WTC11 (cell line): Measurements from ENCODE around the gene ATP12A. TPM values are rescaled to one million over a fixed set of nuclear protein-coding genes. Genes with fewer than 3 reads are reported as not detected.

ENCODE experiments used
- ATAC-seq: fragments of 200-7000 bp; cut with Tn5 transposase; 2 replicates; pipeline ENCODE4 v1.10.0; 2021; ENCODE audit warnings: mild to moderate bottlenecking, moderate library complexity
- CTCF ChIA-PET: fragments of 300-600 bp; sonication (Branson Sonifier 250); formaldehyde crosslinking; loops from one replicate; lab custom pipeline; 2021; ENCODE audit warnings: antibody characterized with exemption; lab: Charles Lee
- POLR2A ChIA-PET: fragments of 350-600 bp; sonication (Branson Sonifier 250); formaldehyde crosslinking; loops from one replicate; lab custom pipeline; 2021; ENCODE audit warnings: antibody characterized with exemption; lab: Charles Lee
- DNase-seq: peaks from one replicate; pipeline ENCODE4 v3.0.0; 2021; ENCODE audit warnings: low spot score
- H3K27ac Mint-ChIP-seq: 2 replicates; pipeline ENCODE4 v1.8.0; 2021; ENCODE audit warnings: mixed read lengths
- H3K27me3 Mint-ChIP-seq: 2 replicates; pipeline ENCODE4 v1.8.0; 2021; ENCODE audit warnings: low read depth, mild to moderate bottlenecking, moderate library complexity, mixed read lengths
- H3K36me3 Mint-ChIP-seq: 2 replicates; pipeline ENCODE4 v1.8.0; 2021; ENCODE audit warnings: mixed read lengths
- H3K4me1 Mint-ChIP-seq: 2 replicates; pipeline ENCODE4 v1.8.0; 2022; ENCODE audit warnings: mixed read lengths
- H3K4me3 Mint-ChIP-seq: 2 replicates; pipeline ENCODE4 v1.8.0; 2021; ENCODE audit warnings: mild to moderate bottlenecking, moderate library complexity, mixed read lengths
- H3K9me3 Mint-ChIP-seq: 2 replicates; pipeline ENCODE4 v1.8.0; 2021; ENCODE audit warnings: mixed read lengths
- ATF1 ChIP-seq: sonication (generic); formaldehyde crosslinking; IDR thresholded peaks from 2 replicates; pipeline ENCODE4 v1.8.1; 2023; ENCODE audit warnings: mild to moderate bottlenecking, moderate library complexity, missing genetic modification reagents
- E2F4 ChIP-seq: sonication (generic); formaldehyde crosslinking; IDR thresholded peaks from 2 replicates; pipeline ENCODE4 v1.8.1; 2022; ENCODE audit warnings: low read depth, mild to moderate bottlenecking, moderate library complexity, missing genetic modification reagents, borderline replicate concordance
- ERG ChIP-seq: fragments of 250-450 bp; sonication (Bioruptor Pico); IDR thresholded peaks from 2 replicates; pipeline ENCODE4 v1.8.0; 2021; ENCODE audit warnings: mild to moderate bottlenecking
- FOXK1 ChIP-seq: sonication (generic); formaldehyde crosslinking; IDR thresholded peaks from 2 replicates; pipeline ENCODE4 v1.8.0; 2022; ENCODE audit warnings: mild to moderate bottlenecking, moderate library complexity, missing genetic modification reagents
- JUN ChIP-seq: sonication (generic); formaldehyde crosslinking; IDR thresholded peaks from 2 replicates; pipeline ENCODE4 v1.8.0; 2023; ENCODE audit warnings: mild to moderate bottlenecking, missing genetic modification reagents
- KAT7 ChIP-seq: sonication (generic); formaldehyde crosslinking; IDR thresholded peaks from 2 replicates; pipeline ENCODE4 v1.8.1; 2023; ENCODE audit warnings: missing genetic modification reagents, mild to moderate bottlenecking, borderline replicate concordance
- MAX ChIP-seq: sonication (generic); formaldehyde crosslinking; IDR thresholded peaks from 2 replicates; pipeline ENCODE4 v1.8.0; 2022; ENCODE audit warnings: mild to moderate bottlenecking, missing genetic modification reagents
- MXD4 ChIP-seq: fragments of 250-450 bp; sonication (Bioruptor Pico); IDR thresholded peaks from 2 replicates; pipeline ENCODE4 v1.8.0; 2021; ENCODE audit warnings: mild to moderate bottlenecking, moderate library complexity, borderline replicate concordance
- NR3C1 ChIP-seq: sonication (generic); formaldehyde crosslinking; conservative IDR thresholded peaks from 2 replicates; pipeline ENCODE4 v1.8.1; 2023; ENCODE audit warnings: low read depth, mild to moderate bottlenecking, missing genetic modification reagents
- OVOL2 ChIP-seq: fragments of 250-450 bp; sonication (Bioruptor Pico); IDR thresholded peaks from 2 replicates; pipeline ENCODE4 v1.9.0; 2021; ENCODE audit warnings: mild to moderate bottlenecking, borderline replicate concordance
- SMAD3 ChIP-seq: sonication (generic); formaldehyde crosslinking; IDR thresholded peaks from 2 replicates; pipeline ENCODE4 v1.8.0; 2022; ENCODE audit warnings: missing genetic modification reagents, mild to moderate bottlenecking, borderline replicate concordance
- SOX15 ChIP-seq: fragments of 250-450 bp; sonication (Bioruptor Pico); IDR thresholded peaks from 2 replicates; pipeline ENCODE4 v1.9.0; 2021; ENCODE audit warnings: mild to moderate bottlenecking
- TP53 ChIP-seq: sonication (generic); formaldehyde crosslinking; IDR thresholded peaks from 2 replicates; pipeline ENCODE4 v1.8.1; 2023; ENCODE audit warnings: mild to moderate bottlenecking, missing genetic modification reagents
- ZBTB21 ChIP-seq: sonication (generic); formaldehyde crosslinking; IDR thresholded peaks from 2 replicates; pipeline ENCODE4 v1.8.1; 2023; ENCODE audit warnings: mild to moderate bottlenecking, missing genetic modification reagents, borderline replicate concordance
- ZNF138 ChIP-seq: sonication (generic); formaldehyde crosslinking; conservative IDR thresholded peaks from 2 replicates; pipeline ENCODE4 v1.8.1; 2022; ENCODE audit warnings: mild to moderate bottlenecking, moderate library complexity, missing genetic modification reagents
- ZNF232 ChIP-seq: sonication (generic); formaldehyde crosslinking; IDR thresholded peaks from 2 replicates; pipeline ENCODE4 v1.8.0; 2022; ENCODE audit warnings: mild to moderate bottlenecking, missing genetic modification reagents
- ZNF396 ChIP-seq: fragments of 250-450 bp; sonication (Bioruptor Pico); IDR thresholded peaks from 2 replicates; pipeline ENCODE4 v1.8.0; 2021; ENCODE audit warnings: mild to moderate bottlenecking, moderate library complexity, borderline replicate concordance
- ZNF416 ChIP-seq: fragments of 250-450 bp; sonication (Bioruptor Pico); IDR thresholded peaks from 2 replicates; pipeline ENCODE4 v1.9.0; 2021; ENCODE audit warnings: mild to moderate bottlenecking, inconsistent platforms
- ZNF671 ChIP-seq: fragments of 250-450 bp; sonication (Bioruptor Pico); IDR thresholded peaks from 2 replicates; pipeline ENCODE4 v1.8.0; 2021; ENCODE audit warnings: mild to moderate bottlenecking
- total RNA-seq: library from RNA; stranded (reverse); gene quantifications from 3 replicates; pipeline ENCODE4 v1.2.3, GENCODE V29; 2021
- TF ChIP-seq, protein P1 (sequence below): fragments of 200-600 bp; IDR thresholded peaks from 2 replicates; pipeline ENCODE4 v1.8.0; 2022; ENCODE audit warnings: antibody characterized with exemption
- TF ChIP-seq, protein P2 (sequence below): fragments of 250-450 bp; sonication (Bioruptor Pico); IDR thresholded peaks from 2 replicates; pipeline ENCODE4 v2.1.2; 2022; ENCODE audit warnings: mild to moderate bottlenecking, moderate library complexity
- TF ChIP-seq, protein P3 (sequence below): fragments of 250-450 bp; sonication (Bioruptor Pico); IDR thresholded peaks from 2 replicates; pipeline ENCODE4 v1.9.0; 2021; ENCODE audit warnings: mild to moderate bottlenecking

The ATP12A gene
- total RNA-seq, 1 experiment from 2014 or later: 1.4 TPM

GRCh38 chr13:24742294-24742693 lies 62.1 kb downstream of the ATP12A start:
- Mint-ChIP-seq H3K27me3 (peaks cover 47% of the 10 kb centered on the region), H3K4me1 (peaks cover 13% of the 10 kb centered on the region), H3K27ac (no peak overlapping the region)
- ATAC-seq: no peak
- TF ChIP-seq ZNF138 (CRISPR knock-in tag) (no peak), NR3C1 (CRISPR knock-in tag) (no peak), ERG (CRISPR knock-in tag) (no peak), SMAD3 (CRISPR knock-in tag) (no peak), FOXK1 (CRISPR knock-in tag) (no peak), ATF1 (CRISPR knock-in tag) (no peak), TP53 (CRISPR knock-in tag) (no peak), ZNF396 (no peak), ZNF232 (CRISPR knock-in tag) (no peak), SOX15 (CRISPR knock-in tag) (no peak), OVOL2 (CRISPR knock-in tag) (no peak), KAT7 (CRISPR knock-in tag) (no peak), ZBTB21 (no peak), MXD4 (no peak)
- TF ChIP-seq, protein P1, sequence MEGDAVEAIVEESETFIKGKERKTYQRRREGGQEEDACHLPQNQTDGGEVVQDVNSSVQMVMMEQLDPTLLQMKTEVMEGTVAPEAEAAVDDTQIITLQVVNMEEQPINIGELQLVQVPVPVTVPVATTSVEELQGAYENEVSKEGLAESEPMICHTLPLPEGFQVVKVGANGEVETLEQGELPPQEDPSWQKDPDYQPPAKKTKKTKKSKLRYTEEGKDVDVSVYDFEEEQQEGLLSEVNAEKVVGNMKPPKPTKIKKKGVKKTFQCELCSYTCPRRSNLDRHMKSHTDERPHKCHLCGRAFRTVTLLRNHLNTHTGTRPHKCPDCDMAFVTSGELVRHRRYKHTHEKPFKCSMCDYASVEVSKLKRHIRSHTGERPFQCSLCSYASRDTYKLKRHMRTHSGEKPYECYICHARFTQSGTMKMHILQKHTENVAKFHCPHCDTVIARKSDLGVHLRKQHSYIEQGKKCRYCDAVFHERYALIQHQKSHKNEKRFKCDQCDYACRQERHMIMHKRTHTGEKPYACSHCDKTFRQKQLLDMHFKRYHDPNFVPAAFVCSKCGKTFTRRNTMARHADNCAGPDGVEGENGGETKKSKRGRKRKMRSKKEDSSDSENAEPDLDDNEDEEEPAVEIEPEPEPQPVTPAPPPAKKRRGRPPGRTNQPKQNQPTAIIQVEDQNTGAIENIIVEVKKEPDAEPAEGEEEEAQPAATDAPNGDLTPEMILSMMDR: no peak
- TF ChIP-seq, protein P2, sequence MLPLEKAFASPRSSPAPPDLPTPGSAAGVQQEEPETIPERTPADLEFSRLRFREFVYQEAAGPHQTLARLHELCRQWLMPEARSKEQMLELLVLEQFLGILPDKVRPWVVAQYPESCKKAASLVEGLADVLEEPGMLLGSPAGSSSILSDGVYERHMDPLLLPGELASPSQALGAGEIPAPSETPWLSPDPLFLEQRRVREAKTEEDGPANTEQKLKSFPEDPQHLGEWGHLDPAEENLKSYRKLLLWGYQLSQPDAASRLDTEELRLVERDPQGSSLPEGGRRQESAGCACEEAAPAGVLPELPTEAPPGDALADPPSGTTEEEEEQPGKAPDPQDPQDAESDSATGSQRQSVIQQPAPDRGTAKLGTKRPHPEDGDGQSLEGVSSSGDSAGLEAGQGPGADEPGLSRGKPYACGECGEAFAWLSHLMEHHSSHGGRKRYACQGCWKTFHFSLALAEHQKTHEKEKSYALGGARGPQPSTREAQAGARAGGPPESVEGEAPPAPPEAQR (CRISPR knock-in tag): no peak
- TF ChIP-seq, protein P3, sequence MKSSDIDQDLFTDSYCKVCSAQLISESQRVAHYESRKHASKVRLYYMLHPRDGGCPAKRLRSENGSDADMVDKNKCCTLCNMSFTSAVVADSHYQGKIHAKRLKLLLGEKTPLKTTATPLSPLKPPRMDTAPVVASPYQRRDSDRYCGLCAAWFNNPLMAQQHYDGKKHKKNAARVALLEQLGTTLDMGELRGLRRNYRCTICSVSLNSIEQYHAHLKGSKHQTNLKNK (CRISPR knock-in tag): no peak
- TF ChIP-seq, all 79 proteins: peak for 0
- CTCF ChIA-PET: interaction anchor here (0.6 to 4.3 kb wide), 7 partner anchors 26 to 320 kb away, joined by 3 to 20 read pairs (median 5); partner anchors contain the start of gene ATP12A
- Mint-ChIP-seq H3K36me3 (no peaks in the 10 kb centered on the region), H3K9me3 (no peaks in the 10 kb centered on the region), H3K4me3 (no peak overlapping the region)
- POLR2A ChIA-PET: no interaction called here
- peak; percentile 16 for DNase-seq

DNA sequence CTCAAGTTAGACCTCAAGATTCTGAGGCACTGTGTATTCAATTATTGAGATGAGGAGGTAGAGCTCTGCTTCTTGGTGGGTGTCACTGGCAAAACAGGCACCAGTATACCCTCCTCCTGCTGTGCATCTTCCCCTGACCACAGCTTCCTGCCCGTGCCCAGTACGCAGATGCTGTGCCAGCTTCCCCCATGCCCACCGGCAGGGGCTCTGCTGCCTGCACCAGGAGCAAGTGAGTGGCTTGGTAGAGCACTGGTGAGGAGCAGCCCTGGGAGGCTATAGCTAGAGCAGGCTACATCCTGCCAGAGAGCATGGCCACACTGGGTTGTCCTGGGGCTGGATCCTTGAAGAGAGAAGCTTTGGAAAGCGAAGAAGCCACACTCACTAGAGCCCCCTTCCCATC lies 62.8 kb downstream of the ATP12A start:
- no peaks in the 10 kb centered on the region for H3K9me3 Mint-ChIP-seq
- TF ChIP-seq ERG (CRISPR knock-in tag) (no peak), ZNF671 (no peak)
- ATAC-seq (no peak), DNase-seq (no peak)
- CTCF ChIA-PET: interaction anchor here (0.8 to 4.3 kb wide), 6 partner anchors 27 to 252 kb away, joined by 3 to 20 read pairs (median 6); partner anchors contain the start of gene ATP12A
- no peaks in the 10 kb centered on the region for H3K36me3 Mint-ChIP-seq
- POLR2A ChIA-PET: no interaction called here
- H3K27me3 Mint-ChIP-seq: peaks cover 54% of the 10 kb centered on the region
- H3K4me1 Mint-ChIP-seq: peaks cover 15% of the 10 kb centered on the region
- H3K4me3 Mint-ChIP-seq: no peak overlapping the region
- H3K27ac Mint-ChIP-seq: no peak overlapping the region

DNA sequence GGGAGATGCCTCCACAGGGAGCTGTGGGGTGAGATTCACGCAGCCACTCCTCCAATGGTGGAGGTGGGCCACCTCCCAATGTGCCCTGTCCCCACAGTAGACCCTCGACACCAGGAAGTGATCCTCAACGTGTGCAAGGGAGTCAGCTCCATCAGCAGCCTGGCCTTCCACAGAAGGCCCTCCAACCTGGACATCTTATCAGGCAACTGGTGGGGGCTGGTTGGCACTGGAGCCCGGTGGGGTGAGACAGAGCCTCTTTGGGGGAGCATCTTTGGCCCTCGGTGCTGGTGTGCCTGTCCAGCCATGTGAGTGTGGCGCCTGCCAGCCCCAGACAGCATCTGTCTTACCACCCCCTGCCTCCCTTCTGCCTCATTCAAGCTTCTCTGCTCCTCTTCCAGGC lies 64.0 kb downstream of the ATP12A start:
- Mint-ChIP-seq H3K4me3 (no peak overlapping the region), H3K27me3 (peaks cover 67% of the 10 kb centered on the region), H3K4me1 (peaks cover 20% of the 10 kb centered on the region), H3K36me3 (no peaks in the 10 kb centered on the region), H3K9me3 (no peaks in the 10 kb centered on the region), H3K27ac (no peak overlapping the region)
- CTCF ChIA-PET: interaction anchor here (0.6 to 1.1 kb wide), 3 partner anchors 25 to 241 kb away, joined by 3 to 5 read pairs (median 3); no protein-coding TSS in a partner anchor
- ATAC-seq (no peak), DNase-seq (no peak)
- POLR2A ChIA-PET: no interaction called here
- no peak for TF ChIP-seq E2F4 (CRISPR knock-in tag)
- TF ChIP-seq OVOL2 (CRISPR knock-in tag): no peak
- TF ChIP-seq ZNF416 (CRISPR knock-in tag): no peak
- no peak for TF ChIP-seq ERG (CRISPR knock-in tag)
- TF ChIP-seq, protein P2 (CRISPR knock-in tag): no peak
- no peak for TF ChIP-seq MAX (CRISPR knock-in tag)
- TF ChIP-seq JUN: no peak
- TF ChIP-seq SOX15 (CRISPR knock-in tag): no peak
